Astrocyte (in vitro differentiated cells and primary cell): ENCODE measurements around the gene KRTAP5-3. TPM values are rescaled to one million over a fixed set of nuclear protein-coding genes. Genes with fewer than 3 reads are reported as not detected.
A peak's percentile ranks its signal among the peaks of the same experiment; 100 is the strongest.

Experiments
- DNase-seq: peaks from one replicate; pipeline ENCODE4 v3.0.0-alpha.2; 2010; ENCODE audit warnings: low read depth
- FAIRE-seq: peaks from 2 replicates; lab custom pipeline; 2011; peaks lifted over from hg19 to GRCh38; lab: Jason Lieb, UNC
- H2AFZ ChIP-seq: 2 replicates; pipeline ENCODE4 v1.6.0; 2012; ENCODE audit warnings: low read depth, low read length, inconsistent platforms
- H3K27ac ChIP-seq: 2 replicates; pipeline ENCODE4 v1.5.1; 2011; ENCODE audit warnings: low read depth, low read length, inconsistent platforms
- H3K27me3 ChIP-seq: 2 replicates; pipeline ENCODE4 v1.6.0; 2011; ENCODE audit warnings: low read length, inconsistent platforms; ENCODE audit not compliant: insufficient read depth
- H3K36me3 ChIP-seq: 2 replicates; pipeline ENCODE4 v1.5.1; 2011; ENCODE audit warnings: low read length, inconsistent platforms; ENCODE audit not compliant: insufficient read depth
- H3K4me1 ChIP-seq: 2 replicates; pipeline ENCODE4 v1.5.1; 2011; ENCODE audit warnings: low read length, inconsistent platforms; ENCODE audit not compliant: insufficient read depth
- H3K4me2 ChIP-seq: 2 replicates; pipeline ENCODE4 v1.6.0; 2012; ENCODE audit warnings: low read length, inconsistent platforms
- H3K4me3 ChIP-seq: 2 replicates; pipeline ENCODE4 v1.5.1; 2011; ENCODE audit warnings: low read depth, mild to moderate bottlenecking, low read length, inconsistent platforms; ENCODE audit not compliant: insufficient read depth
- H3K79me2 ChIP-seq: 2 replicates; pipeline ENCODE4 v1.6.0; 2012; ENCODE audit warnings: mild to moderate bottlenecking, low read length, inconsistent platforms; ENCODE audit not compliant: insufficient read depth
- H3K9ac ChIP-seq: 2 replicates; pipeline ENCODE4 v1.6.0; 2012; ENCODE audit warnings: mild to moderate bottlenecking, low read length, inconsistent platforms
- H3K9me3 ChIP-seq: 2 replicates; pipeline ENCODE4 v1.5.1; 2012; ENCODE audit warnings: low read depth, mild to moderate bottlenecking, low read length, inconsistent platforms; ENCODE audit not compliant: insufficient read depth
- H4K20me1 ChIP-seq: 2 replicates; pipeline ENCODE4 v1.6.0; 2012; ENCODE audit warnings: low read length, inconsistent platforms; ENCODE audit not compliant: insufficient read depth
- H3K27ac Mint-ChIP-seq: one replicate; pipeline ENCODE4 v1.8.0; 2021; ENCODE audit warnings: mild to moderate bottlenecking, mixed read lengths; ENCODE audit not compliant: unreplicated experiment
- H3K27me3 Mint-ChIP-seq: one replicate; pipeline ENCODE4 v1.8.0; 2021; ENCODE audit warnings: low read depth, mixed read lengths; ENCODE audit not compliant: unreplicated experiment
- H3K36me3 Mint-ChIP-seq: one replicate; pipeline ENCODE4 v1.8.0; 2021; ENCODE audit warnings: low read depth, mixed read lengths; ENCODE audit not compliant: unreplicated experiment
- H3K4me1 Mint-ChIP-seq: one replicate; pipeline ENCODE4 v1.8.0; 2021; ENCODE audit warnings: low read depth, mixed read lengths; ENCODE audit not compliant: unreplicated experiment
- H3K4me3 Mint-ChIP-seq: one replicate; pipeline ENCODE4 v1.8.0; 2021; ENCODE audit warnings: mild to moderate bottlenecking, moderate library complexity, mixed read lengths; ENCODE audit not compliant: unreplicated experiment
- H3K9me3 Mint-ChIP-seq: one replicate; pipeline ENCODE4 v1.8.0; 2021; ENCODE audit warnings: mild to moderate bottlenecking, mixed read lengths; ENCODE audit not compliant: unreplicated experiment
- EZH2 ChIP-seq: IDR thresholded peaks from 2 replicates; pipeline ENCODE4 v1.6.1; 2012; ENCODE audit warnings: mild to moderate bottlenecking, low read length, inconsistent platforms; ENCODE audit not compliant: insufficient read depth
- total RNA-seq: library from RNA; stranded (reverse); gene quantifications from 2 replicates; pipeline ENCODE4 v1.2.1, GENCODE V29; 2021
- TF ChIP-seq, protein P1 (sequence below): IDR thresholded peaks from 2 replicates; pipeline ENCODE4 v1.5.1; 2011; ENCODE audit warnings: low read depth, mild to moderate bottlenecking, inconsistent platforms, low read length, moderate library complexity; ENCODE audit not compliant: insufficient read depth

The KRTAP5-3 gene
- total RNA-seq, 1 donor from 2014 or later, result not detected

DNA sequence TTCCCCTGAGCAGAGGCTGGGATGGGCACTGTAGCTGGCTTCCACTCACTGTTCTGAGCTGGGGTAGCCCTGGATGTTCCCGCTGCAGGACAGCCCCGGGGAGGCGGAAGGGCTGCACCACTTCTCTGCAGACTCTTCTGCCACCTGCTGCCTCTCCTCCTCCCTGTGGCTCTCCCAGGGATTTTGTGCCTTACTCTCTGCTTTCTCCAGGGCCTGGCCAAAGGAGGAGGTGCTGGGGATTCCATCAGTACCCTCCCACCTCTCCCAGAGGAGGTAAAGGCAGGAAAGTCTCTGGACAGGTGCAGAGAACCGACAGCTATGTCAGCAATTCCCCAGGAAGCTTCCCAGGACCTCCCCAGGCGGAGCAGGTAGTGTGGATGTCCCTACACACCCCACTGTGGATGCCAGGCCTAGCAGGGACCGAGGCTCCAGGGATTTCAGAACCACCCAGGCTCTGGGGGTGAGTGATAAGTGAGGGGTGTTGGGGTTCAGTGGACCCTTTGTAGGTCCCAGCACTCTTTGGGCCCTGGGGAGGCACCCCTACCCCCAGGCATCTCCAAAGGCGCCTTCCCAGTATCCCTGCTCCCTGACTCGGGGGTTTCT is 47.5 kb downstream of the KRTAP5-3 start:
- no peak overlapping the region for H3K4me2 ChIP-seq
- H3K4me3 Mint-ChIP-seq, result no peak overlapping the region
- no peaks in the 10 kb centered on the region for H3K9me3 Mint-ChIP-seq
- peaks cover 14% of the 10 kb centered on the region for H3K79me2 ChIP-seq
- no peak for TF ChIP-seq EZH2
- TF ChIP-seq, protein P1, sequence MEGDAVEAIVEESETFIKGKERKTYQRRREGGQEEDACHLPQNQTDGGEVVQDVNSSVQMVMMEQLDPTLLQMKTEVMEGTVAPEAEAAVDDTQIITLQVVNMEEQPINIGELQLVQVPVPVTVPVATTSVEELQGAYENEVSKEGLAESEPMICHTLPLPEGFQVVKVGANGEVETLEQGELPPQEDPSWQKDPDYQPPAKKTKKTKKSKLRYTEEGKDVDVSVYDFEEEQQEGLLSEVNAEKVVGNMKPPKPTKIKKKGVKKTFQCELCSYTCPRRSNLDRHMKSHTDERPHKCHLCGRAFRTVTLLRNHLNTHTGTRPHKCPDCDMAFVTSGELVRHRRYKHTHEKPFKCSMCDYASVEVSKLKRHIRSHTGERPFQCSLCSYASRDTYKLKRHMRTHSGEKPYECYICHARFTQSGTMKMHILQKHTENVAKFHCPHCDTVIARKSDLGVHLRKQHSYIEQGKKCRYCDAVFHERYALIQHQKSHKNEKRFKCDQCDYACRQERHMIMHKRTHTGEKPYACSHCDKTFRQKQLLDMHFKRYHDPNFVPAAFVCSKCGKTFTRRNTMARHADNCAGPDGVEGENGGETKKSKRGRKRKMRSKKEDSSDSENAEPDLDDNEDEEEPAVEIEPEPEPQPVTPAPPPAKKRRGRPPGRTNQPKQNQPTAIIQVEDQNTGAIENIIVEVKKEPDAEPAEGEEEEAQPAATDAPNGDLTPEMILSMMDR, result no peak
- peaks cover 70% of the 10 kb centered on the region for H4K20me1 ChIP-seq
- no peak overlapping the region for H2AFZ ChIP-seq
- no peak overlapping the region for H3K4me3 ChIP-seq
- peaks cover 4% of the 10 kb centered on the region for H3K36me3 Mint-ChIP-seq
- peaks cover 5% of the 10 kb centered on the region for H3K4me1 Mint-ChIP-seq
- no peaks in the 10 kb centered on the region for H3K9me3 ChIP-seq
- no peak overlapping the region for H3K9ac ChIP-seq
- peaks cover 3% of the 10 kb centered on the region for H3K27me3 Mint-ChIP-seq
- DNase-seq (no peak), FAIRE-seq (no peak)
- H3K27me3 ChIP-seq, result no peaks in the 10 kb centered on the region
- no peak overlapping the region for H3K27ac ChIP-seq
- H3K4me1 ChIP-seq, result peaks cover 37% of the 10 kb centered on the region
- H3K36me3 ChIP-seq, result no peaks in the 10 kb centered on the region
- H3K27ac Mint-ChIP-seq, result no peak overlapping the region

DNA sequence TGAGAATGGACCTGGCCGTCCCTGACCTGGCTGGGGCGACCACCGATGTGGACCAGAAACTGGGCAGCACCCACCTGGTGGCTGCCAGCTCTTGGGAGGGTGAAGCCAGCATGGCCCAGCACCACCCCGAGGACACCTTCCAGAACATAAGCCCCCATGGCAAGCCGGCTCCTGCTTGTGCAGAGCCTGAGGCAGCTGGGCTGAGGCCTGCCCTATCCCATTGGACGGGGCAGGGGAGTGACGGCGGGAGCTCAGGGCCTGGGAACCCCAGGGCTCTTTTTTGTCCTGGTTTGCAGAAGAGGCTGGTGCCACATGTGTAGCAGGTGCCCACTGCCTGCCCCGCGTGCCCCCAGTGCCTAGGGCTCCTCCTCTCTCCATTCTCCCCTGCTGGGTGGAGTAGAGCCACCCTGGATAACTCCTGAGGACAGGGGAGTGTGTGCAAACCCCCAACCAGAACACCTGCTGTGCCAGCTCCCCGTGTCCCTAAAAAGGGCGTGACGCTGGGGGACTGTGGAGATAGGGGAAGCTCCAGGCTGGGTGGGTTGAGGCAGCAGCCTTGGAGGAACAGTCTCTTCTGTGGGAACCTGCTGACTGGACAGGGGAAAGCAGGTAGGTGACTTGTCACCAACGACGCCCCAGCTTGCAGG is 48.1 kb downstream of the KRTAP5-3 start:
- Histone ChIP-seq H3K27me3 (no peaks in the 10 kb centered on the region), H4K20me1 (peaks cover 70% of the 10 kb centered on the region), H3K9me3 (no peaks in the 10 kb centered on the region), H3K79me2 (peaks cover 9% of the 10 kb centered on the region), H2AFZ (no peak overlapping the region), H3K4me3 (no peak overlapping the region), H3K4me1 (peaks cover 37% of the 10 kb centered on the region), H3K27ac (no peak overlapping the region), H3K36me3 (no peaks in the 10 kb centered on the region), H3K4me2 (no peak overlapping the region), H3K9ac (peak overlapping the region; percentile 31)
- Mint-ChIP-seq H3K27ac (no peak overlapping the region), H3K36me3 (peaks cover 4% of the 10 kb centered on the region), H3K9me3 (no peaks in the 10 kb centered on the region), H3K27me3 (peaks cover 3% of the 10 kb centered on the region), H3K4me1 (peaks cover 5% of the 10 kb centered on the region), H3K4me3 (no peak overlapping the region)
- no peak for FAIRE-seq
- no peak for DNase-seq
- no peak for TF ChIP-seq EZH2
- TF ChIP-seq, protein P1, result no peak
